ENCODE measurements around the gene FGGY.

Gene FGGY

DNA sequence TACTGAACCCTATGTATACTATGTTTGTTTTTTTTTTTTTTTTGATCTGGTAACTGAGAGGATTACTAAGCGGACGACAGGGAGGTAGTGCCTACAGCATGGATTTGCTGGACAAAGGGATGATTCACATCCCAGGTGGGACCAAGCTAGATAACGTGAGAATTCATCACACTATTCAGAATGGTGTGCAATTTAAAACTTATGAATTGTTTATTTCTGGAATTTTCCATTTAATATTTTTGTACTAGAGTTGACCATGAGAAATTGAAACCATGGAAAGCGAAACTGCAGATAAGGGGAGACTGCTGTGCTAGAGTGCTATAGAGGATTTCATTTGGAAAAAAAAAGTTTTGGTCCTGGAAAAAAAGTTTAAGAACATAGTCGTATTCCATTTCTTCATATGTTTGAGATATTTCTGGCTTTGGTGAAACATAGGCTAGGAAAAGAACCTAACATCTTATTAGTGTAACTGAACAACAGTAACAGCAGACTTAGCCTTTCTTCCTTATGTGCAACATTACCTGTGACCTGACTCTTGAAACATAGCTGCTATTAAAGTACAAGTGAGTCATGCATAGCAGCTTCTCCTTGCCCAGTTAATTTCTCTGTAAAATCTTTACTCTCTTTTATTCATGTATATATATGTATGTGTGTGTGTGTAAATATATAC lies 202.5 kb downstream of the FGGY start:
- DNase-seq (ENCODE audit: low read depth): no peak
- no peak for TF ChIP-seq CTCF (conservative IDR thresholded peaks at IDR 0.05; ENCODE audit: low read depth, low read length)
- H3K4me3 ChIP-seq (ENCODE audit: low read length): no peak overlapping the region

GRCh38 chr1:59499943-59500569 lies 203.2 kb downstream of the FGGY start:
- no peak overlapping the region for H3K4me3 ChIP-seq (ENCODE audit: low read length)
- DNase-seq (ENCODE audit: low read depth): no peak
- TF ChIP-seq CTCF (conservative IDR thresholded peaks at IDR 0.05; ENCODE audit: low read depth, low read length): no peak

- no peak for DNase-seq (ENCODE audit: low read depth)
- TF ChIP-seq CTCF (conservative IDR thresholded peaks at IDR 0.05; ENCODE audit: low read depth, low read length): no peak
- no peak overlapping the region for H3K4me3 ChIP-seq (ENCODE audit: low read length)
Observed at GRCh38 chr1:59500950-59501742, 204.3 kb downstream of the FGGY start.

DNA sequence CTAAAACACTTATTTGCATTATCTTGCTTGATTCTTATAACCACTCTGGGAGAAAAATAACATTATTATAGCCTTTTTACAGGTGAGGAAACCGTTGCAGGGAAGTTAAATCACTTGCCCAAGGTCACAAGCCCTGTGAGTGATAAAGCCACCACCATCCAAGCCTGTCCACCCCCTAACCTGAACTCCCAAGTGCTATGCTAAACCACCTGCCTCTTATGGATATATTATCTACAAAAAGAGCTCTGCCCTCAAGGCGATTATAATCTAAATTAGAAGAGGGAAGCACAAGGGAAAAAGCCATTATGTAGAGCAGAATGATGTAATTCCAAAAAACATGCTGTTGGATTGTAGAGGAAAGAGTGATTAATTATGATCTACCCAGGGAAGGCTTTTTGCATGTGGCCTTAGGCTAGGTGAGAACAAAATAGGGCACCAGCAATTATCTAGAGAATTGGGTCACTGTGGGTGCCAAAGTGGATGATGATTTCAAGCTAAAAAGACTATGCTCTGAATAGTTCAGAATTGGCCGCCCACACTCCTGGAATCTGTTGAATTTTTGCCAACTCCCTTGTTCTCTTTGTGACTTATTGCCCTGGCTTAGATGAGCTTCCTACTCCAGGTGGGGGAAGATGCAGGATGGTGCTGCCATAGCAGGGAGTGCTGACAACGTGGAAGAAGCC lies 205.3 kb downstream of the FGGY start:
- no peak for DNase-seq (ENCODE audit: low read depth)
- no peak for TF ChIP-seq CTCF (conservative IDR thresholded peaks at IDR 0.05; ENCODE audit: low read depth, low read length)
- H3K4me3 ChIP-seq (ENCODE audit: low read length): no peak overlapping the region

- no peak for TF ChIP-seq CTCF (conservative IDR thresholded peaks at IDR 0.05; ENCODE audit: low read depth, low read length)
Observed at GRCh38 chr1:59504276-59504675, 207.4 kb downstream of the FGGY start.

GRCh38 chr1:59505596-59506028 lies 208.7 kb downstream of the FGGY start:
- DNase-seq (ENCODE audit: low read depth): peak; percentile 48
- TF ChIP-seq CTCF (conservative IDR thresholded peaks at IDR 0.05; ENCODE audit: low read depth, low read length): no peak

More at GRCh38 chr1:59504276-59504675, 207.4 kb downstream of the FGGY start:
- H3K4me3 ChIP-seq (ENCODE audit: low read length): no peak overlapping the region
- no peak for DNase-seq (ENCODE audit: low read depth)

More at GRCh38 chr1:59505596-59506028, 208.7 kb downstream of the FGGY start:
- no peak overlapping the region for H3K4me3 ChIP-seq (ENCODE audit: low read length)

Data from retinal pigment epithelial cell (primary cell).